RWPE1 (cell line): ENCODE data around the gene ATPAF1.

Experiments used
- CTCF ChIA-PET: fragments of 350-600 bp; sonication (Branson Sonifier 250); formaldehyde crosslinking; extraction: SDS; loops from one replicate; lab custom pipeline; 2021; lab: Yijun Ruan, JAX
- POLR2A ChIA-PET: fragments of 400-600 bp; formaldehyde crosslinking; extraction: SDS; loops from one replicate; lab custom pipeline; 2020; ENCODE audit warnings: antibody characterized with exemption; ENCODE audit not compliant: low non-redundant PET; lab: Yijun Ruan, JAX
- DNase-seq: peaks from one replicate; pipeline ENCODE4 v3.0.0; 2012; ENCODE audit warnings: low spot score
- H3K27ac ChIP-seq: fragments of 450-650 bp; 2 replicates; pipeline ENCODE4 v1.5.1; 2017
- CTCF ChIP-seq: fragments of 450-650 bp; conservative IDR thresholded peaks from 2 replicates; pipeline ENCODE4 v1.5.1; 2017; ENCODE audit warnings: low read depth, mild to moderate bottlenecking

ATPAF1 gene

DNA sequence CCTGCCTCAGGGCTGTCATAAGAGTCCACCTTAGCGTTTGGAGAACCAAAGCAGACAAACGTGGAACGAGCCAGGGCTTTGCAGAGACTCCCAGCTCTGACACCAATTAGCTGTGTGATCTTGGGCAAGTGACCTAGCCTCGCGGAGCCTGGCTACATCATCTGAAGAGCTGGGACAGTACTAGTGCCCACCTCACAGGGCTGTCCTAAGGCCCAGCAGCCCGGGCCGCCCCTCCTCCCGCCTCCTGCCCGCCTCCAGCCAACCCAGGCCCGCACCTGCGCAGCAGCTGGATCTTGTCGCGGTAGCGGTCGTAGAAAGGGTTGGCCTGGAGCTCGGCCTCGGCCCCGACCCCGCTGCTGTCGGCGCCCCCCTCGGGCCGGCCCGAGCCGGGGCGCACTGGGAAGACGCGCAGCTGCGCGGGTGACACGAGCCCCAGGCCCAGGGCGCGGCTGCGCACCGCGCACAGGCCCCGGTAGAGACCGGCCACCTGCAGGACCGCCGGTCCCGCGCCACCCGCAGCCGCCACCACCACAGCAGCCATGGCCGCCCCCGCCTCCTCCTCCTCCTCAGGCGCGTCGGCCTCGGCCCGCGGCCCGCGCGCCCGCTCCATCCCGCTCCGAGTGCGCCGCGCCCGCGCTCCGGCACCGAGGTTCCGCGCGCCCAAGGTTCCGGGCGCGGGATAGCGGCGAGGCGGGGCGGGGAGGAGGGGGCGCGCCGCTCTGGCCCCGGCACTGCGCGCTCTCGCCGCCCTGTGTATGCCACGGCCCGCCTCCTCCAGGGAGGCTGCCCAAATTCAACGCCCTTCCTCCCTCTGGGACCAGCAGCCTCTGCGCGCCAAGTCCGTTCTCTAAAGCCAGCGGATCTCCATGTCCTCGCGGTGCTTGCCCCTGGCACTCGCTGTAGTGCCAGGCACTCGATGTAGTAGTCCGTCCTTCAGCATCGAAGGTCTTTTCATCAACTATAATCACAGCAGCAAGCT is at the start of gene ATPAF1:
TSS of gene ATPAF1 (minus strand) at position 583 of the 979 bp plus-strand sequence. CDS start at position 541, 42 bp downstream.
- POLR2A ChIA-PET: interaction anchor here (1.1 kb wide), 1 partner anchor 52 kb away, joined by 5 read pairs; the partner anchor contains the start of gene MOB3C
- peak within 1 kb of the TSS; percentile 70 for H3K27ac ChIP-seq
- no peak for TF ChIP-seq CTCF
- CTCF ChIA-PET: interaction anchor here (0.7 to 1.1 kb wide), 2 partner anchors 10 to 54 kb away, joined by 3 to 4 read pairs; no protein-coding TSS in a partner anchor
- peak; percentile 58 for DNase-seq

DNA sequence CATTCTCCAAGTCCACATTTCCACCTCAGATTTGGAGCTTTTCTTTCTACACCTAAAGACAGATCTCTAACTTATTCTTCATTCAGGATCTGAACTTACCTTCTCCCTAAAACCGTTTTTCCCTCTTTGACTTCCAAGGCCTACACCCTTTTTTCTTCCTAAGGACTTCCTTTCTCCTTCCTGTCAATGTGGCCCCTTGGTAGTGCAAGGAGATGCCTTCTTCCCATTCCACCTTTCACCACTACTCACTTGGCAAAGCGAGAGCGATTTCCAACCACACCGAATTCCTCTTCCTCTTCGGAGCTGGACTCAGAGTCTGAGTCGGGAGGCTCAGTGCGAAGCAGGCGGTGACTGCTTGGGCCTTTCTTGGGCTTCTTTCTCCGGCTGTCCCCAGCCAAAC is 49.5 kb upstream of the ATPAF1 start:
- no peak for TF ChIP-seq CTCF
- POLR2A ChIA-PET: no interaction called here
- DNase-seq: no peak
- CTCF ChIA-PET: no interaction called here
- H3K27ac ChIP-seq: no peak overlapping the region

DNA sequence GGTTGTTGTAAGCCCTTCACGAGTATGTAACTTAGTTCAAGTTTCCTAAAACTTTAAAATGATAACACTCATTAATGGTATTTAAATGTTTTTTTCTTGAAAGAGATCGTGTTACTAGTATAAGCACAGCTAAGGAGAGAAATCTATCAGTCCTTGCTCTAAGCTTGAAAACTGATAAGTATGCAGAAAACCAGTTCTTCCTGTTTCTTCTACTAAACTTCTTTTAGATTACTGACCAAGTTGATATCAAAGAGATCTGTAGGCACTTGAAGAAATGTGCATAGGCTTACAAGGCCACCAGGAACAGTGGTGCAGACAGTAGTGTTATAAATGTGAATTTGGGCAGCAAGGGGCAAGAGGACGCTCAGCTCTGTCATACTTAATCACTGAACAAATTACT is 46.8 kb upstream of the ATPAF1 start:
- no peak for DNase-seq

GRCh38 chr1:46708121-46708520 is 40.0 kb upstream of the ATPAF1 start:
- ChIA-PET POLR2A (no interaction called here), CTCF (interaction anchor here (0.7 to 1.5 kb wide), 2 partner anchors 17 to 206 kb away, joined by 3 read pairs; no protein-coding TSS in a partner anchor)

More for the DNA sequence above, 46.8 kb upstream of the ATPAF1 start:
- ChIA-PET POLR2A (no interaction called here), CTCF (interaction anchor here (2.6 kb wide), 1 partner anchor 10 kb away, joined by 7 read pairs; no protein-coding TSS in a partner anchor)
- H3K27ac ChIP-seq: no peak overlapping the region
- TF ChIP-seq CTCF: no peak

DNA sequence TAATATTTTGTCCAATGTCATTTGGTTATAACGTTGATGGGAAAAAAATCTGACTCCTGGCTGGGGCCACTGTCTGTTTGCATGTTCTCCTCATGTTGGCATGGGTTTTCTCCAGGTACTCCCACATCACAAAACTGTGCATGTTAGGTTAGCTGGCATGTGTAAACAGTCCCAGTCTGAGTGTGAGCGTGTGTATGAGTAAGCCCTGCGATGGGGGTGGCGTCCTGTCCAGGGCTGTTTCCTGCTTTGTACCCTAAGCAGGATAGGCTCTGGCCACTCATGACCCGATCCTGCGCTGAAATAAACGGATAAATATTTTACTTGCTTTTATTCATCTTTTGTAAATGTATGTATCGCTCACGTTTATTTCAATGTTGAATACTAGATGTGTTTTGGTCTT is 37.2 kb upstream of the ATPAF1 start:
- ChIA-PET CTCF (no interaction called here), POLR2A (no interaction called here)
- no peak overlapping the region for H3K27ac ChIP-seq
- no peak for DNase-seq
- no peak for TF ChIP-seq CTCF

More at GRCh38 chr1:46708121-46708520, 40.0 kb upstream of the ATPAF1 start:
- H3K27ac ChIP-seq: no peak overlapping the region
- DNase-seq: no peak
- TF ChIP-seq CTCF: no peak

DNA sequence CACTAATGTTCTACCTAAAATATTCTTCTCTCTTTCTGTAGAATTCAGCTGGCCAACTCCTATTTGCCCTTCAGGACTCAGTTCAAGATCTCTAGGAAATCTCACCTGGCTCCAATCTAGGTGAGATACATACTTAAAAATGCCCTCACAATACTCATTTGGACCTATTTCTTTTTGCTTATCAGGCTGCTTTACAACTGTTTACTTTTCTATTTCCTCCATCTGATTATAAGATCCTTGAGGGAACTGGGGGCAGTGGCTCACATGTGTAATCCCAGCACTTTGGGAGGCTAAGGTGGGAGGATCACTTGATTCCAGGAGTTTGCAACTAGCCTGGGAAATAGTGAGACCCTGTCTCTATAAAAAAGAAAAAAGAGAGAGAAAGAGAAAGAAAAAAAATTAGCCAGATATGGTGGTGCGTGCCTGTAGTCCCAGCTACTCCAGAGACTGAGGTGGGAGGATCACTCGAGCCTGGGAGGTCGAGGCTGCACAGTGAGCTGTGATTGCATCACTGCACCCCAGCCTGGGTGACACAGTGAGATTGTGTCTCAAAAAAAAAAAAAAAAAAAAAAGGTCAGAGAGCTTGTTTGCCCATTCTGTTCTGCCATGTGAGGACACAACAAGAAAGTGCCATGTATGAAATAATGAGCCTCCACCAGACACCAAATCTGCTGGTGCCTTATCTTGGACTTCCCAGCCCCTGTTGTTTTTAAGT is 35.9 kb upstream of the ATPAF1 start:
- ChIA-PET POLR2A (interaction anchor here (0.7 kb wide), 1 partner anchor 1388 kb away, joined by 4 read pairs; no protein-coding TSS in a partner anchor), CTCF (no interaction called here)
- DNase-seq: no peak
- TF ChIP-seq CTCF: no peak
- H3K27ac ChIP-seq: no peak overlapping the region
